ENCODE measurements around the gene PER2. TPM values are rescaled to one million over a fixed set of nuclear protein-coding genes. Genes with fewer than 3 reads are reported as not detected.

PER2 gene
- total RNA-seq, 2 experiments from 2014 or later = 8.4 to 18.6 TPM

DNA sequence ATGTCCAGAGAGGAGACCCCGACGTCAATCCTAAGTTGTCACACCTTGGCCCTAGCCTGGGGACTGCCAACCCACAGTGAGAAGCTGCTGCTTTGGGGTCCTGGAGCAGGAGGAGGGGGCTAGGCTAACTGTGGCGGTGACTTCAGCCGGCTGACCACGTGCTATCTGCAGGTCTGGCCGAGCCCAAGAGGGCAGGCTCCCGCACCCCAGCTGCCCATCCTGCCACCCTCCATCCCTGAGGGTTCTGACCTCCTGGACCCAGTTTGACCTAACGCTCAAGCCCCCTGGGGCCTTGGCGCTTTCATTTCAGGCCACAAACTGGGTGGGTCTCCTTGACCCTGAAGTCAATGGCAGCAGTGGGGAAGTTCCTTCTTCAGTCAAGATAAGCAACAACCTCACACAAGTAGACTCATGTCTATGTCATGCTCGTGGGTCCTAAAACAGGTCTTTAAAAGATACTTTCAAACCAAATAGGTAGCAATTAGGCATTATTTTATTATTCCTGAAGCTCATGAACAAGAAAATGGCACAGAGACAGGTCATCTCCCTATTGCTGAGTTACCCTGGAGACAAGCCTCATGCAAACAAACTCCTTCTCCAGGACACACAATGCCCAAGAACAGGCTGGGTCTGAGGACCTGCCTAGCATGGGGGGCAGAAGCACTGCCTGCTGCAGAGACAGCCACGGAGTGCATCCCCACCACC lies 50.8 kb downstream of the PER2 start:
- DNase-seq (ENCODE audit: low spot score) = no peak
- Histone ChIP-seq H3K4me2 (ENCODE audit: low read length) (no peak overlapping the region), H3K4me1 (ENCODE audit: insufficient read depth, low read length, poor library complexity, severe bottlenecking) (peaks cover 10% of the 10 kb centered on the region), H4K20me1 (ENCODE audit: insufficient read depth, low read length) (no peaks in the 10 kb centered on the region), H3K36me3 (ENCODE audit: insufficient read depth, low read length) (no peaks in the 10 kb centered on the region), H3K27ac (ENCODE audit: low read depth, low read length, poor library complexity, severe bottlenecking) (no peak overlapping the region), H3K4me3 (ENCODE audit: low read depth, low read length, poor library complexity, severe bottlenecking) (no peak overlapping the region), H3K9me2 (ENCODE audit: insufficient read depth, low read length) (no peaks in the 10 kb centered on the region), H3K9me3 (ENCODE audit: low read length) (no peaks in the 10 kb centered on the region), H2AFZ (ENCODE audit: low read length) (no peak overlapping the region), H3K79me2 (ENCODE audit: insufficient read depth, low read depth, low read length) (no peaks in the 10 kb centered on the region)
- no TSS peak for BruUV-seq (replicated peaks)
- intact Hi-C loops (cut with micrococcal nuclease; ENCODE audit: unreplicated experiment) = no loop called here
- CTCF ChIA-PET (ENCODE audit: unreplicated experiment) = no interaction called here
- TF ChIP-seq EZH2phosphoT487 (IDR thresholded peaks at IDR 0.05; ENCODE audit: borderline replicate concordance, low read depth, low read length) (no peak), CTCF (conservative IDR thresholded peaks at IDR 0.05; ENCODE audit: low read length) (no peak)
- POLR2A ChIA-PET = interaction anchor here (0.5 to 0.6 kb wide), 2 partner anchors 13 to 498 kb away, joined by 4 to 5 read pairs; no protein-coding TSS in a partner anchor

- Histone ChIP-seq H3K9me2 (ENCODE audit: insufficient read depth, low read length) (no peaks in the 10 kb centered on the region), H3K4me3 (ENCODE audit: low read depth, low read length, poor library complexity, severe bottlenecking) (no peak overlapping the region), H4K20me1 (ENCODE audit: insufficient read depth, low read length) (no peaks in the 10 kb centered on the region), H3K4me1 (ENCODE audit: insufficient read depth, low read length, poor library complexity, severe bottlenecking) (peaks cover 10% of the 10 kb centered on the region), H3K36me3 (ENCODE audit: insufficient read depth, low read length) (no peaks in the 10 kb centered on the region), H3K4me2 (ENCODE audit: low read length) (no peak overlapping the region), H2AFZ (ENCODE audit: low read length) (no peak overlapping the region), H3K9me3 (ENCODE audit: low read length) (no peaks in the 10 kb centered on the region), H3K79me2 (ENCODE audit: insufficient read depth, low read depth, low read length) (no peaks in the 10 kb centered on the region), H3K27ac (ENCODE audit: low read depth, low read length, poor library complexity, severe bottlenecking) (no peak overlapping the region)
- DNase-seq (ENCODE audit: low spot score) = no peak
- BruUV-seq (replicated peaks) = no TSS peak
- intact Hi-C loops (cut with micrococcal nuclease; ENCODE audit: unreplicated experiment) = no loop called here
- ChIA-PET POLR2A (no interaction called here), CTCF (ENCODE audit: unreplicated experiment) (no interaction called here)
- no peak for TF ChIP-seq CTCF (conservative IDR thresholded peaks at IDR 0.05; ENCODE audit: low read length)
- no peak for TF ChIP-seq EZH2phosphoT487 (IDR thresholded peaks at IDR 0.05; ENCODE audit: borderline replicate concordance, low read depth, low read length)
Measured at GRCh38 chr2:238236571-238236970, 51.8 kb downstream of the PER2 start.

GRCh38 chr2:238235856-238236255 lies 52.6 kb downstream of the PER2 start:
- Histone ChIP-seq H3K27ac (ENCODE audit: low read depth, low read length, poor library complexity, severe bottlenecking) (no peak overlapping the region), H3K9me3 (ENCODE audit: low read length) (no peaks in the 10 kb centered on the region), H3K4me2 (ENCODE audit: low read length) (no peak overlapping the region), H2AFZ (ENCODE audit: low read length) (no peak overlapping the region), H3K4me3 (ENCODE audit: low read depth, low read length, poor library complexity, severe bottlenecking) (no peak overlapping the region), H3K9me2 (ENCODE audit: insufficient read depth, low read length) (no peaks in the 10 kb centered on the region), H3K36me3 (ENCODE audit: insufficient read depth, low read length) (no peaks in the 10 kb centered on the region), H4K20me1 (ENCODE audit: insufficient read depth, low read length) (no peaks in the 10 kb centered on the region), H3K4me1 (ENCODE audit: insufficient read depth, low read length, poor library complexity, severe bottlenecking) (peaks cover 10% of the 10 kb centered on the region), H3K79me2 (ENCODE audit: insufficient read depth, low read depth, low read length) (no peaks in the 10 kb centered on the region)
- TF ChIP-seq EZH2phosphoT487 (IDR thresholded peaks at IDR 0.05; ENCODE audit: borderline replicate concordance, low read depth, low read length) (no peak), CTCF (conservative IDR thresholded peaks at IDR 0.05; ENCODE audit: low read length) (no peak)
- intact Hi-C loops (cut with micrococcal nuclease; ENCODE audit: unreplicated experiment) = no loop called here
- DNase-seq (ENCODE audit: low spot score) = no peak
- BruUV-seq (replicated peaks) = no TSS peak
- CTCF ChIA-PET (ENCODE audit: unreplicated experiment) = no interaction called here
- POLR2A ChIA-PET = no interaction called here
